Measurements from ENCODE around the gene TFIP11.
A peak's percentile ranks its signal among the peaks of the same experiment; 100 is the strongest.

The TFIP11 gene

GRCh38 chr22:26503758-26504157 lies 8.5 kb downstream of the TFIP11 start:
- no peak for DNase-seq (ENCODE audit: low spot score)

- DNase-seq (ENCODE audit: low spot score) = peak; percentile 52
Measured at GRCh38 chr22:26502688-26503561, 9.3 kb downstream of the TFIP11 start.

GRCh38 chr22:26501996-26502395 lies 10.3 kb downstream of the TFIP11 start:
- DNase-seq (ENCODE audit: low spot score) = no peak

- no peak for DNase-seq (ENCODE audit: low spot score)
Measured at GRCh38 chr22:26499188-26499703, 13.0 kb downstream of the TFIP11 start.

GRCh38 chr22:26496456-26496855 lies 15.8 kb downstream of the TFIP11 start:
- DNase-seq (ENCODE audit: low spot score) = no peak

- no peak for DNase-seq (ENCODE audit: low spot score)
Measured at GRCh38 chr22:26494506-26494905, 17.8 kb downstream of the TFIP11 start.

- no peak for DNase-seq (ENCODE audit: low spot score)
Measured at GRCh38 chr22:26492220-26492619, 20.1 kb downstream of the TFIP11 start.

GRCh38 chr22:26489447-26490036 lies 22.7 kb downstream of the TFIP11 start:
- no peak for DNase-seq (ENCODE audit: low spot score)

- DNase-seq (ENCODE audit: low spot score) = no peak
Measured at GRCh38 chr22:26487996-26488395, 24.3 kb downstream of the TFIP11 start.

- no peak for DNase-seq (ENCODE audit: low spot score)
Measured at GRCh38 chr22:26486394-26486793, 25.9 kb downstream of the TFIP11 start.

- no peak for DNase-seq (ENCODE audit: low spot score)
Measured at GRCh38 chr22:26485806-26486390, 26.4 kb downstream of the TFIP11 start.

GRCh38 chr22:26485013-26485412 lies 27.3 kb downstream of the TFIP11 start:
- DNase-seq (ENCODE audit: low spot score) = no peak

- no peak for DNase-seq (ENCODE audit: low spot score)
Measured at GRCh38 chr22:26484360-26484706, 27.9 kb downstream of the TFIP11 start.

- peak; percentile 98 for DNase-seq (ENCODE audit: low spot score)
Measured at GRCh38 chr22:26483439-26484359, 28.6 kb downstream of the TFIP11 start, which contains the start of the genes HPS4 and SRRD. Gene HPS4 (minus strand): TSS chr22:26483783. CDS start chr22:26481762, 2,021 bp downstream. Gene SRRD (plus strand): TSS chr22:26483877. CDS start chr22:26483891, 14 bp downstream.

- no peak for DNase-seq (ENCODE audit: low spot score)
Measured at GRCh38 chr22:26483043-26483438, 29.2 kb downstream of the TFIP11 start.

- DNase-seq (ENCODE audit: low spot score) = no peak
Measured at GRCh38 chr22:26482161-26482560, 30.1 kb downstream of the TFIP11 start.

- DNase-seq (ENCODE audit: low spot score) = no peak
Measured at GRCh38 chr22:26481694-26482093, 30.6 kb downstream of the TFIP11 start.

GRCh38 chr22:26481112-26481693 lies 31.1 kb downstream of the TFIP11 start:
- DNase-seq (ENCODE audit: low spot score) = no peak

- DNase-seq (ENCODE audit: low spot score) = no peak
Measured at GRCh38 chr22:26480611-26480932, 31.7 kb downstream of the TFIP11 start.

- no peak for DNase-seq (ENCODE audit: low spot score)
Measured at GRCh38 chr22:26479792-26480610, 32.3 kb downstream of the TFIP11 start.
